AG09309 (cell line): ENCODE data around the gene NPRL2.

Source experiments
- DNase-seq: peaks from one replicate; pipeline ENCODE4 v3.0.0-alpha.2; 2010; ENCODE audit warnings: low read depth
- H3K4me3 ChIP-seq: 2 replicates; pipeline ENCODE4 v1.5.1; 2011; ENCODE audit warnings: mild to moderate bottlenecking, low read depth, low read length, moderate library complexity; ENCODE audit not compliant: control insufficient read depth
- TF ChIP-seq, protein P1 (sequence below): IDR thresholded peaks from 2 replicates; pipeline ENCODE4 v1.5.1; 2011; ENCODE audit warnings: mild to moderate bottlenecking, low read depth, low read length, inconsistent platforms; ENCODE audit not compliant: insufficient read depth, control insufficient read depth; ENCODE audit errors: missing control alignments

Gene NPRL2

GRCh38 chr3:50350527-50351322 lies at the start of gene NPRL2, which contains the start of gene CYB561D2:
NPRL2 (minus strand) TSS chr3:50350775; CDS start chr3:50350652, 123 bp downstream.
CYB561D2 (plus strand) TSS chr3:50350862; CDS start chr3:50351434, 572 bp downstream.
- peak; percentile 62 for DNase-seq
- peak within 1 kb of the TSS; percentile 81 for H3K4me3 ChIP-seq
- TF ChIP-seq, protein P1, sequence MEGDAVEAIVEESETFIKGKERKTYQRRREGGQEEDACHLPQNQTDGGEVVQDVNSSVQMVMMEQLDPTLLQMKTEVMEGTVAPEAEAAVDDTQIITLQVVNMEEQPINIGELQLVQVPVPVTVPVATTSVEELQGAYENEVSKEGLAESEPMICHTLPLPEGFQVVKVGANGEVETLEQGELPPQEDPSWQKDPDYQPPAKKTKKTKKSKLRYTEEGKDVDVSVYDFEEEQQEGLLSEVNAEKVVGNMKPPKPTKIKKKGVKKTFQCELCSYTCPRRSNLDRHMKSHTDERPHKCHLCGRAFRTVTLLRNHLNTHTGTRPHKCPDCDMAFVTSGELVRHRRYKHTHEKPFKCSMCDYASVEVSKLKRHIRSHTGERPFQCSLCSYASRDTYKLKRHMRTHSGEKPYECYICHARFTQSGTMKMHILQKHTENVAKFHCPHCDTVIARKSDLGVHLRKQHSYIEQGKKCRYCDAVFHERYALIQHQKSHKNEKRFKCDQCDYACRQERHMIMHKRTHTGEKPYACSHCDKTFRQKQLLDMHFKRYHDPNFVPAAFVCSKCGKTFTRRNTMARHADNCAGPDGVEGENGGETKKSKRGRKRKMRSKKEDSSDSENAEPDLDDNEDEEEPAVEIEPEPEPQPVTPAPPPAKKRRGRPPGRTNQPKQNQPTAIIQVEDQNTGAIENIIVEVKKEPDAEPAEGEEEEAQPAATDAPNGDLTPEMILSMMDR, result no peak

DNA sequence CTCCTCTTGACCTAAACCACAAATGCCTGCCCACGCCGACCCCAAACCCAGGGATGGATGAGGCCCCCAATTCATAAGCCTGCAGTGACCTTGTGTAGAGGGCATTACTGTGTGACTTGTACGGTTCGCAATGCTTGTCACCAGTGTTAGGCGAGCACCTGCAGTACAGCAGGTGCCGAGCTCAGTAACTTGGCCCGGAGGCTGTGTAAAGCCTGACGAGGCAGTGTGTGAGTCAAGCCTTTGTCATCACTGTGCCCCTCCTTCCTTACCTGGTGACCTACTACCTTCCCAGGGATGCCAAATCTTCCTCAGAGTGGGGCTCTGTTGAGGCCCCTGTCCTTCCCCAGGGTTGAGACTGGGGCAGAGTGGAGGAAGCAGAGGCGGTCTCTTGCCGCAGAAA lies 45.9 kb upstream of the NPRL2 start:
- no peak for DNase-seq
- TF ChIP-seq, protein P1, result no peak
- H3K4me3 ChIP-seq, result no peak overlapping the region

- H3K4me3 ChIP-seq, result no peak overlapping the region
- TF ChIP-seq, protein P1, result no peak
- DNase-seq, result no peak
Observed at GRCh38 chr3:50395070-50395860, 44.7 kb upstream of the NPRL2 start.

- TF ChIP-seq, protein P1, result no peak
Observed at GRCh38 chr3:50393061-50393460, 42.5 kb upstream of the NPRL2 start.

GRCh38 chr3:50392101-50392715 lies 41.6 kb upstream of the NPRL2 start:
- TF ChIP-seq, protein P1, result no peak
- no peak overlapping the region for H3K4me3 ChIP-seq
- no peak for DNase-seq

More at GRCh38 chr3:50393061-50393460, 42.5 kb upstream of the NPRL2 start:
- DNase-seq, result no peak
- H3K4me3 ChIP-seq, result no peak overlapping the region

DNA sequence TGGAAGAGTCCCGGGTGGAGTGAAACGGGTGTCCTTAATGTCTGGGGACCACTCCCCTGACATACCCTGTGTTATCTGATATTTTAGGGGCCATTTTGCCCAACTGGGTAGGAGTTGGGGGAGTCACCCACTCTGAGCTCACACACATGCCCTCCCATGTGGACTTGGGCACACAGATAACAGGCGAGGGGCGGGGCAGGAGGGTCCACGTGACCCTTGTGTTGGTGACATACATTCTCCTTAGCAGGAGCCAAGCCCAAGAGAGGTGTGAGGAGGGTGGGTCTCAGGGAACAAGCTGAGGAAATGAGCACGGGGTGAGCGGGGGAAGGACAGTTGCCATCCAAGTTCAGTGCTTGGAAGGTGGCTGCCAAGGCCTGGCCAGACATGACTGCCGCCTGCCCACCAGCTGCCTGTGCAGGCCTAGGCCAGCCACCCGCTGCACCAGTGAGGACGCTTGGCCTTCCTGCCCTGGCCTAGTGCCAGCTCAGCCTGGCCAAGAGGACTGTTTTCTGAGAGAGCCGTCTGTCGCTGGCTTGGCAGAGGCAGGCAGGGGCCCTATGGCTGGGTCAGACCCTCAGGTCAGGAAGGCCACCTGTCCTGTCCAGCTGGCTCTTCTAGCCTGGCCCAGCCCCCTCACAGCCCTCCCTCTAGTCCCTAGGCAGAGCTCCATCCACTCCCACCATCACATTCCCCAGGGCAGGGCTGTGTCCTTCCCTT lies 40.1 kb upstream of the NPRL2 start:
- H3K4me3 ChIP-seq, result no peak overlapping the region
- TF ChIP-seq, protein P1, result no peak
- DNase-seq, result no peak
